Measurements from ENCODE around the gene TNNI2.

TNNI2 gene

GRCh38 chr11:1841511-1842148, 2.8 kb downstream of the TNNI2 start:
- in situ Hi-C loops (cut with MboI; ENCODE audit: low sequenced_read_pairs, unreplicated experiment), result no loop called here
- TF ChIP-seq CTCF (IDR thresholded peaks at IDR 0.05; ENCODE audit: borderline replicate concordance, control extremely low read depth, extremely low read depth, insufficient read depth, missing control alignments), result no peak
- DNase-seq (ENCODE audit: low spot score), result no peak

GRCh38 chr11:1842149-1843097, 3.6 kb downstream of the TNNI2 start:
- no peak for TF ChIP-seq CTCF (IDR thresholded peaks at IDR 0.05; ENCODE audit: borderline replicate concordance, control extremely low read depth, extremely low read depth, insufficient read depth, missing control alignments)
- no peak for DNase-seq (ENCODE audit: low spot score)
- in situ Hi-C loops (cut with MboI; ENCODE audit: low sequenced_read_pairs, unreplicated experiment), result no loop called here

GRCh38 chr11:1843098-1843473, 4.3 kb downstream of the TNNI2 start:
- in situ Hi-C loops (cut with MboI; ENCODE audit: low sequenced_read_pairs, unreplicated experiment), result no loop called here
- no peak for TF ChIP-seq CTCF (IDR thresholded peaks at IDR 0.05; ENCODE audit: borderline replicate concordance, control extremely low read depth, extremely low read depth, insufficient read depth, missing control alignments)
- no peak for DNase-seq (ENCODE audit: low spot score)

- TF ChIP-seq CTCF (IDR thresholded peaks at IDR 0.05; ENCODE audit: borderline replicate concordance, control extremely low read depth, extremely low read depth, insufficient read depth, missing control alignments), result no peak
- in situ Hi-C loops (cut with MboI; ENCODE audit: low sequenced_read_pairs, unreplicated experiment), result no loop called here
- no peak for DNase-seq (ENCODE audit: low spot score)
These were observed 5.0 kb downstream of the TNNI2 start for GRCh38 chr11:1843796-1844195.

- DNase-seq (ENCODE audit: low spot score), result no peak
- in situ Hi-C loops (cut with MboI; ENCODE audit: low sequenced_read_pairs, unreplicated experiment), result no loop called here
- TF ChIP-seq CTCF (IDR thresholded peaks at IDR 0.05; ENCODE audit: borderline replicate concordance, control extremely low read depth, extremely low read depth, insufficient read depth, missing control alignments), result no peak
These were observed 5.7 kb downstream of the TNNI2 start for GRCh38 chr11:1844221-1845094.

- no peak for TF ChIP-seq CTCF (IDR thresholded peaks at IDR 0.05; ENCODE audit: borderline replicate concordance, control extremely low read depth, extremely low read depth, insufficient read depth, missing control alignments)
- in situ Hi-C loops (cut with MboI; ENCODE audit: low sequenced_read_pairs, unreplicated experiment), result no loop called here
- DNase-seq (ENCODE audit: low spot score), result no peak
These were observed 6.3 kb downstream of the TNNI2 start for GRCh38 chr11:1845095-1845429.
